Neural cell (in vitro differentiated cells): Measurements from ENCODE around the gene UNC119B. TPM values are rescaled to one million over a fixed set of nuclear protein-coding genes. Genes with fewer than 3 reads are reported as not detected.

Experiments used
- H2AFZ ChIP-seq: fragments of 200-600, 300-800 bp; sonication (generic), shearing (Covaris generic); 2 replicates; pipeline ENCODE4 v1.6.0; 2014; ENCODE audit warnings: low read depth, mild to moderate bottlenecking, antibody characterized with exemption, low read length, moderate library complexity
- H3F3A ChIP-seq: fragments of 200-600 bp; shearing (Covaris generic); 2 replicates; pipeline ENCODE4 v1.6.1; 2016; ENCODE audit warnings: mild to moderate bottlenecking, moderate library complexity, mixed read lengths, antibody characterized with exemption, low read length; ENCODE audit not compliant: insufficient read depth, poor library complexity, severe bottlenecking
- H3K27ac ChIP-seq: fragments of 200-600, 300-800 bp; sonication (generic), shearing (Covaris generic); 2 replicates; pipeline ENCODE4 v1.5.1; 2014; ENCODE audit warnings: mild to moderate bottlenecking, low read length, moderate library complexity
- H3K27me3 ChIP-seq: fragments of 300-800, 200-600 bp; sonication (generic), shearing (Covaris generic); 2 replicates; pipeline ENCODE4 v1.6.0; 2014; ENCODE audit warnings: mild to moderate bottlenecking, low read depth, low read length, moderate library complexity; ENCODE audit not compliant: insufficient read depth
- H3K36me3 ChIP-seq: fragments of 300-800, 200-600 bp; sonication (generic), shearing (Covaris generic); 2 replicates; pipeline ENCODE4 v1.5.1; 2014; ENCODE audit warnings: mild to moderate bottlenecking, antibody characterized with exemption, low read length, moderate library complexity; ENCODE audit not compliant: insufficient read depth
- H3K4me2 ChIP-seq: fragments of 300-800, 200-600 bp; sonication (generic), shearing (Covaris generic); 2 replicates; pipeline ENCODE4 v1.6.0; 2014; ENCODE audit warnings: mild to moderate bottlenecking, low read length
- H3K4me3 ChIP-seq: fragments of 300-800, 200-600 bp; sonication (generic), shearing (Covaris generic); 2 replicates; pipeline ENCODE4 v1.5.1; 2014; ENCODE audit warnings: mild to moderate bottlenecking, low read length, moderate library complexity
- H3K79me2 ChIP-seq: fragments of 200-600 bp; shearing (Covaris generic); replicated peaks from 2 replicates; pipeline ENCODE4 v1.6.0; 2014; ENCODE audit warnings: mild to moderate bottlenecking, low read length, moderate library complexity; ENCODE audit not compliant: insufficient read depth
- H3K9ac ChIP-seq: fragments of 300-800, 200-600 bp; sonication (generic), shearing (Covaris generic); 2 replicates; pipeline ENCODE4 v1.6.1; 2016; ENCODE audit warnings: mild to moderate bottlenecking, low read length, mixed read lengths
- H3K9me2 ChIP-seq: fragments of 200-600 bp; shearing (Covaris generic); 2 replicates; pipeline ENCODE4 v1.6.1; 2016; ENCODE audit warnings: mild to moderate bottlenecking, low read length, mixed read lengths; ENCODE audit not compliant: insufficient read depth
- H3K9me3 ChIP-seq: fragments of 200-600, 300-800 bp; sonication (generic), shearing (Covaris generic); 2 replicates; pipeline ENCODE4 v1.6.1; 2016; ENCODE audit warnings: mild to moderate bottlenecking, mixed run types, low read length, moderate library complexity, mixed read lengths
- H4K20me1 ChIP-seq: fragments of 200-600 bp; shearing (Covaris generic); 2 replicates; pipeline ENCODE4 v1.6.1; 2016; ENCODE audit warnings: mild to moderate bottlenecking, mixed run types; ENCODE audit not compliant: insufficient read depth
- EP300 ChIP-seq: fragments of 450-650 bp; conservative IDR thresholded peaks from 2 replicates; pipeline ENCODE4 v1.6.1; 2014; ENCODE audit warnings: antibody characterized with exemption, mild to moderate bottlenecking, moderate library complexity; ENCODE audit not compliant: poor library complexity, severe bottlenecking
- EZH2 ChIP-seq: fragments of 200-600, 300-800 bp; shearing (Covaris generic), sonication (generic); IDR thresholded peaks from 2 replicates; pipeline ENCODE4 v1.6.1; 2014; ENCODE audit warnings: antibody characterized with exemption, low read length, borderline replicate concordance, mild to moderate bottlenecking; ENCODE audit not compliant: insufficient read depth, poor library complexity, severe bottlenecking
- MXI1 ChIP-seq: fragments of 450-650 bp; conservative IDR thresholded peaks from 2 replicates; pipeline ENCODE4 v1.6.1; 2014; ENCODE audit warnings: antibody characterized with exemption, mild to moderate bottlenecking; ENCODE audit not compliant: poor library complexity, severe bottlenecking
- POLR2AphosphoS5 ChIP-seq: IDR thresholded peaks from 2 replicates; pipeline ENCODE4 v1.6.1; 2012
- RAD21 ChIP-seq: fragments of 450-650 bp; conservative IDR thresholded peaks from 2 replicates; pipeline ENCODE4 v1.6.1; 2014; ENCODE audit warnings: antibody characterized with exemption, mild to moderate bottlenecking, moderate library complexity
- SMC3 ChIP-seq: fragments of 450-650 bp; conservative IDR thresholded peaks from 2 replicates; pipeline ENCODE4 v1.6.1; 2014; ENCODE audit warnings: antibody characterized with exemption, mild to moderate bottlenecking, moderate library complexity; ENCODE audit not compliant: poor library complexity
- TAF1 ChIP-seq: IDR thresholded peaks from 2 replicates; pipeline ENCODE4 v1.6.1; 2012; ENCODE audit warnings: low read depth
- polyA plus RNA-seq: library from polyadenylated mRNA; depleted of rRNA; stranded (reverse); fragments of >200 nt; gene quantifications from 2 replicates; pipeline ENCODE4 v1.2.3, GENCODE V29; 2014
- TF ChIP-seq, protein P1 (sequence below): IDR thresholded peaks from 2 replicates; pipeline ENCODE4 v1.6.1; 2012; ENCODE audit warnings: borderline replicate concordance
- TF ChIP-seq, protein P2 (sequence below): fragments of 450-650 bp; IDR thresholded peaks from 2 replicates; pipeline ENCODE4 v1.5.1; 2014; ENCODE audit warnings: antibody characterized with exemption, mild to moderate bottlenecking, moderate library complexity; ENCODE audit not compliant: poor library complexity, severe bottlenecking

Gene UNC119B
- polyA plus RNA-seq, 1 donor from 2014 or later, result 17.3 TPM

GRCh38 chr12:120759591-120760348 is 49.5 kb downstream of the UNC119B start:
- Histone ChIP-seq H3K4me3 (no peak overlapping the region), H3K9me2 (no peaks in the 10 kb centered on the region), H3K36me3 (no peaks in the 10 kb centered on the region), H3K9me3 (no peaks in the 10 kb centered on the region), H3F3A (no peaks in the 10 kb centered on the region), H3K27ac (no peak overlapping the region), H3K27me3 (no peaks in the 10 kb centered on the region), H3K4me2 (no peak overlapping the region), H3K9ac (no peak overlapping the region), H3K79me2 (no peaks in the 10 kb centered on the region), H4K20me1 (no peaks in the 10 kb centered on the region), H2AFZ (no peak overlapping the region)
- no peak for TF ChIP-seq EZH2
- TF ChIP-seq SMC3, result no peak
- no peak for TF ChIP-seq TAF1
- TF ChIP-seq, protein P1, sequence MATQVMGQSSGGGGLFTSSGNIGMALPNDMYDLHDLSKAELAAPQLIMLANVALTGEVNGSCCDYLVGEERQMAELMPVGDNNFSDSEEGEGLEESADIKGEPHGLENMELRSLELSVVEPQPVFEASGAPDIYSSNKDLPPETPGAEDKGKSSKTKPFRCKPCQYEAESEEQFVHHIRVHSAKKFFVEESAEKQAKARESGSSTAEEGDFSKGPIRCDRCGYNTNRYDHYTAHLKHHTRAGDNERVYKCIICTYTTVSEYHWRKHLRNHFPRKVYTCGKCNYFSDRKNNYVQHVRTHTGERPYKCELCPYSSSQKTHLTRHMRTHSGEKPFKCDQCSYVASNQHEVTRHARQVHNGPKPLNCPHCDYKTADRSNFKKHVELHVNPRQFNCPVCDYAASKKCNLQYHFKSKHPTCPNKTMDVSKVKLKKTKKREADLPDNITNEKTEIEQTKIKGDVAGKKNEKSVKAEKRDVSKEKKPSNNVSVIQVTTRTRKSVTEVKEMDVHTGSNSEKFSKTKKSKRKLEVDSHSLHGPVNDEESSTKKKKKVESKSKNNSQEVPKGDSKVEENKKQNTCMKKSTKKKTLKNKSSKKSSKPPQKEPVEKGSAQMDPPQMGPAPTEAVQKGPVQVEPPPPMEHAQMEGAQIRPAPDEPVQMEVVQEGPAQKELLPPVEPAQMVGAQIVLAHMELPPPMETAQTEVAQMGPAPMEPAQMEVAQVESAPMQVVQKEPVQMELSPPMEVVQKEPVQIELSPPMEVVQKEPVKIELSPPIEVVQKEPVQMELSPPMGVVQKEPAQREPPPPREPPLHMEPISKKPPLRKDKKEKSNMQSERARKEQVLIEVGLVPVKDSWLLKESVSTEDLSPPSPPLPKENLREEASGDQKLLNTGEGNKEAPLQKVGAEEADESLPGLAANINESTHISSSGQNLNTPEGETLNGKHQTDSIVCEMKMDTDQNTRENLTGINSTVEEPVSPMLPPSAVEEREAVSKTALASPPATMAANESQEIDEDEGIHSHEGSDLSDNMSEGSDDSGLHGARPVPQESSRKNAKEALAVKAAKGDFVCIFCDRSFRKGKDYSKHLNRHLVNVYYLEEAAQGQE, result no peak
- no peak for TF ChIP-seq EP300
- TF ChIP-seq POLR2AphosphoS5, result no peak
- TF ChIP-seq MXI1, result no peak
- TF ChIP-seq, protein P2, sequence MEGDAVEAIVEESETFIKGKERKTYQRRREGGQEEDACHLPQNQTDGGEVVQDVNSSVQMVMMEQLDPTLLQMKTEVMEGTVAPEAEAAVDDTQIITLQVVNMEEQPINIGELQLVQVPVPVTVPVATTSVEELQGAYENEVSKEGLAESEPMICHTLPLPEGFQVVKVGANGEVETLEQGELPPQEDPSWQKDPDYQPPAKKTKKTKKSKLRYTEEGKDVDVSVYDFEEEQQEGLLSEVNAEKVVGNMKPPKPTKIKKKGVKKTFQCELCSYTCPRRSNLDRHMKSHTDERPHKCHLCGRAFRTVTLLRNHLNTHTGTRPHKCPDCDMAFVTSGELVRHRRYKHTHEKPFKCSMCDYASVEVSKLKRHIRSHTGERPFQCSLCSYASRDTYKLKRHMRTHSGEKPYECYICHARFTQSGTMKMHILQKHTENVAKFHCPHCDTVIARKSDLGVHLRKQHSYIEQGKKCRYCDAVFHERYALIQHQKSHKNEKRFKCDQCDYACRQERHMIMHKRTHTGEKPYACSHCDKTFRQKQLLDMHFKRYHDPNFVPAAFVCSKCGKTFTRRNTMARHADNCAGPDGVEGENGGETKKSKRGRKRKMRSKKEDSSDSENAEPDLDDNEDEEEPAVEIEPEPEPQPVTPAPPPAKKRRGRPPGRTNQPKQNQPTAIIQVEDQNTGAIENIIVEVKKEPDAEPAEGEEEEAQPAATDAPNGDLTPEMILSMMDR, result no peak
- no peak for TF ChIP-seq RAD21

DNA sequence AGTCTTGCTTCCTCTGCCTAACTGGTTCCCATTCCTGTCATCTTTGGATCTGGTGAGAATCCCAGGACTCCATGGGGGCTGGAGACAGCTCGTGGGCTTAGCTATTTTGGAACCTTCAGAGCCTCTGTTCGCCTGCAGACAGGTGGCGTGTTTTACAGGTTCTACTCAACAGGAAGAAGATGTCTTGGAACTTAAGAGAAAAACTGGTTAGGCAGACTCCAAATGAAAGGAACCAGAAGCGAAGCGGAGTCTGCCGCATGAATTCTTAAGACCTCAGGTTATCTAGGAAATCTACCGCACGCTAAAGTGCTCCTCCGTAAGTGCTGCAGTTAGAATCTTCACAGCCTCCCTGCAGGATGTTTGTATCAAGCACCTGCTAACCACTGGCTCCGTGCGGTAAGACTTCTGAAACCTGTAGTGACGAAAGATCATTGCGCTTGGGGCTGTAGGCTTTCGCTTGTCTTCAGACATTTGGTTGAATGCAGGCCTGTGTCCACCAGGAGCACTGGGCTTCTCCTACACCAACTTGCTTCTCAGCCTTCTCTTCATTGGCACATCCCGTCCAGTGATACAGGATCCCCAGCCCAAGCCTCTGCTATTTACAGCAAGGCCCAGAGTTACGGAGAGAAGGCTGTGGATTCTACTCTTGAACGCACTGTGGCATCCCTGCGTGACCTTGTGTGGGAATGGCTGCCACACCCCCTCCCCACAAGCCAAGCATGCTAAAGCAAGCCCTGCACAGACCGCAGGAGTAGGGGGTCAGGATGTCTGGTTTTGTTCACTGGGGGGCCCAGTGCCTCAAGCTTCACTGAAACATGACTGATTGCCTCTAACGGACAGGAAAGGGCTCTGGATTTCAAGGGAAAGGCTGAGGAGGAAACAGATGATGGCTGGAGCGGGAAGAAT is 50.3 kb downstream of the UNC119B start:
- Histone ChIP-seq H3K9me3 (no peaks in the 10 kb centered on the region), H3K27me3 (no peaks in the 10 kb centered on the region), H2AFZ (no peak overlapping the region), H3F3A (no peaks in the 10 kb centered on the region), H3K27ac (no peak overlapping the region), H3K36me3 (peaks cover under 1% of the 10 kb centered on the region), H3K4me2 (no peak overlapping the region), H3K4me3 (no peak overlapping the region), H3K79me2 (no peaks in the 10 kb centered on the region), H4K20me1 (no peaks in the 10 kb centered on the region), H3K9ac (no peak overlapping the region), H3K9me2 (no peaks in the 10 kb centered on the region)
- peak; percentile 12 for TF ChIP-seq POLR2AphosphoS5
- TF ChIP-seq, protein P2, result no peak
